ENCODE data around the gene CLCN5. TPM values are rescaled to one million over a fixed set of nuclear protein-coding genes. Genes with fewer than 3 reads are reported as not detected.

CLCN5 gene
- 1 to 10 TPM in 8 of 10 donors, under 1 TPM in 2; 0.83 to 3.6 (median 1.6) TPM for total RNA-seq
- 1 to 10 TPM; 1.2 to 1.8 TPM for polyA plus RNA-seq
- long read RNA-seq, donor 1, partial matches to known transcripts: 2 of 3 reads
- long read RNA-seq, donor 1, other reads (novel, unspliced or antisense): 1 of 3 reads
- long read RNA-seq, donor 2: 0 reads
- long read RNA-seq, donor 3, partial matches to known transcripts: 4 of 10 reads
- long read RNA-seq, donor 3, other reads (novel, unspliced or antisense): 4 of 10 reads

DNA sequence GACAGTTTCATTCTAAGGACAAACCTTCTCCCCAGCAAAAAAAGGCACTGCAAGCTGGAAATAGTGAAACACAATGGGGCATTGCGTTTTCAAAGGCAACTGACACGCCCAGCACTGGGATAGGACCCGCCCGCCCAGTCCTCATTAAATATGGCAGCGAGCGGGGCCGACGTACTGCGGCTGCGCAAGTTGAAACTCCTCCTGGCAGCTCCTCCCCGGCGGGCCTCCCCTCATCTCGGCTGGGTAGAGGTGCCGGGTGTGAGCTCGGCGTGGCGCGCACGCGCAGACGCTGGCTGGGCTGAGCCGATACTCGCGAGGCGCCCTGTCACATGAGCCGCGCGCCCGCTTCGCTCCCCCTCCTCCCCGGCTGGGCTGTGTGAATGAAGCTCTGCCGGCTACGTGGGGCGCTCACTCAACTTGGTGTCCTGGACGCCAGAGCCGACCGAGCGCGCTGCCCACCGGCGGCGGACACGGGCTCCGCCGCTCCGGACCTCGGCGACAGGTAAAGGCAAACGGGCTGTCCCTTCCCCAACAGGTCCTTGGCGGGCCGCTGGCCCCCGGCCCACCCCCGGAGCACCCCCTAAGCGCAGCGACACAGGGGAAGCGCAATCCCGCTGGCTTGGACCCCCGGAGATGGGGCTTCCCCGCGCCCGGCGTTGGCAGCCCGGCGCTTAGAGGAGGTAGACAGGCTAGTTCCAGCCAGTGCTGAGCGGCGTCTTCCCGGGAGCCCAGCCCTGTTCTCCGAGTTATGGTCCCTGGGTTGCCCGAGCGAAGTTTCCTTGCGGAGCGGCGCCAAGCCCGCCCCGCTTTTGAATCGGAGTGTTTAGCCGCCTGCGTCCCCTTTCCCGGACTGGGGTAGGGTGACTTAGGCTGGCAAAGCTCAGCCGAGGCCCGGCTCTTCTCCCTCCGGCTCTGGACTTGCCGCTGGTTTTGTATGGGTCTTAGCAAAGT lies at the start of gene CLCN5:
Gene CLCN5 (plus strand): TSS at position 306 of the 951 bp plus-strand sequence. CDS start 2,703 bp downstream, outside the sequence.
- 0% methylated on average over 42 to 82 of the region's 83 CpGs for WGBS, 2 donors
- Histone ChIP-seq H3K27ac (peak within 1 kb of the TSS in 9 of 10 donors; percentile 57 to 84 (median 77)), H3K4me3 (peak within 1 kb of the TSS; percentile 44 to 83 (median 72))

DNA sequence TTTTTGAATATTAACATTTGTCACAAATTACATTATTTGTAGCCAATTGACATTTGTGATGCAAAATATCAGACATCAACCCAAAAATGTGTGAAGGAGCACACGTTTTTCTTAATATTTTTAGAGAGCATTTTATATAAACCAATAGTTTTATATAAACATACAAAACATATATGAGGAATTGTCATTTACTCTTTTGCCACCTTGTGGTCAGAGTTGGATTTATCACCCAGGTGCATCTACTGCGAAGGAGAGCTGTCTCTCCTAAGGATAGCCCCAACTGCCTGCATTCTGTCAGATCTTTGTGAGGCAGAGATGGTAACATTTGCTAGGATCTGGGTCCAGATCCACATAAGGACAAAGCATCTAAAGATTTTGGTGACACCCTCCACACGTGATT lies 45.6 kb upstream of the CLCN5 start:
- Histone ChIP-seq H3K9me3 (no peaks in the 10 kb centered on the region), H3K27ac (peak overlapping the region in 2 of 10 donors; percentile 0 to 86), H3K4me3 (no peak overlapping the region), H3K4me1 (peaks cover 0 to 36% (median 5%) of the 10 kb centered on the region in 9 donors), H3K27me3 (peaks cover 0 to 16% (median 0%) of the 10 kb centered on the region in 7 donors), H3K36me3 (no peaks in the 10 kb centered on the region)
- intact Hi-C loops (cut with DNase I): loop anchor here in 2 of 10 donors (2.0 to 5.0 kb wide), 2 partner anchors 36 to 41 kb away; no protein-coding TSS in a partner anchor
- ATAC-seq: no peak
- no peak for DNase-seq
- WGBS, 2 donors: 15% methylated on average over 3 of the region's 3 CpGs
- TF ChIP-seq, protein P1, sequence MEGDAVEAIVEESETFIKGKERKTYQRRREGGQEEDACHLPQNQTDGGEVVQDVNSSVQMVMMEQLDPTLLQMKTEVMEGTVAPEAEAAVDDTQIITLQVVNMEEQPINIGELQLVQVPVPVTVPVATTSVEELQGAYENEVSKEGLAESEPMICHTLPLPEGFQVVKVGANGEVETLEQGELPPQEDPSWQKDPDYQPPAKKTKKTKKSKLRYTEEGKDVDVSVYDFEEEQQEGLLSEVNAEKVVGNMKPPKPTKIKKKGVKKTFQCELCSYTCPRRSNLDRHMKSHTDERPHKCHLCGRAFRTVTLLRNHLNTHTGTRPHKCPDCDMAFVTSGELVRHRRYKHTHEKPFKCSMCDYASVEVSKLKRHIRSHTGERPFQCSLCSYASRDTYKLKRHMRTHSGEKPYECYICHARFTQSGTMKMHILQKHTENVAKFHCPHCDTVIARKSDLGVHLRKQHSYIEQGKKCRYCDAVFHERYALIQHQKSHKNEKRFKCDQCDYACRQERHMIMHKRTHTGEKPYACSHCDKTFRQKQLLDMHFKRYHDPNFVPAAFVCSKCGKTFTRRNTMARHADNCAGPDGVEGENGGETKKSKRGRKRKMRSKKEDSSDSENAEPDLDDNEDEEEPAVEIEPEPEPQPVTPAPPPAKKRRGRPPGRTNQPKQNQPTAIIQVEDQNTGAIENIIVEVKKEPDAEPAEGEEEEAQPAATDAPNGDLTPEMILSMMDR (IDR thresholded peaks at IDR 0.05): peak in 7 of 9 donors; percentile 36 to 58 (median 51)

More for the DNA sequence above, at the start of gene CLCN5:
- TF ChIP-seq, protein P1 (IDR thresholded peaks at IDR 0.05): no peak
- Histone ChIP-seq H3K4me1 (peaks cover 0 to 22% (median 5%) of the 10 kb centered on the region in 9 donors), H3K36me3 (peaks cover 0 to 10% (median 0%) of the 10 kb centered on the region in 9 donors), H3K27me3 (peaks cover 0 to 19% (median 0%) of the 10 kb centered on the region in 7 donors), H3K9me3 (no peaks in the 10 kb centered on the region)
- peak; percentile 93 to 95 for DNase-seq
- ATAC-seq: peak; percentile 98 to 99 (median 99)
- intact Hi-C loops (cut with DNase I): loop anchor here in 1 of 10 donors (5.0 kb wide), 1 partner anchor 115 kb away; no protein-coding TSS in a partner anchor

DNA sequence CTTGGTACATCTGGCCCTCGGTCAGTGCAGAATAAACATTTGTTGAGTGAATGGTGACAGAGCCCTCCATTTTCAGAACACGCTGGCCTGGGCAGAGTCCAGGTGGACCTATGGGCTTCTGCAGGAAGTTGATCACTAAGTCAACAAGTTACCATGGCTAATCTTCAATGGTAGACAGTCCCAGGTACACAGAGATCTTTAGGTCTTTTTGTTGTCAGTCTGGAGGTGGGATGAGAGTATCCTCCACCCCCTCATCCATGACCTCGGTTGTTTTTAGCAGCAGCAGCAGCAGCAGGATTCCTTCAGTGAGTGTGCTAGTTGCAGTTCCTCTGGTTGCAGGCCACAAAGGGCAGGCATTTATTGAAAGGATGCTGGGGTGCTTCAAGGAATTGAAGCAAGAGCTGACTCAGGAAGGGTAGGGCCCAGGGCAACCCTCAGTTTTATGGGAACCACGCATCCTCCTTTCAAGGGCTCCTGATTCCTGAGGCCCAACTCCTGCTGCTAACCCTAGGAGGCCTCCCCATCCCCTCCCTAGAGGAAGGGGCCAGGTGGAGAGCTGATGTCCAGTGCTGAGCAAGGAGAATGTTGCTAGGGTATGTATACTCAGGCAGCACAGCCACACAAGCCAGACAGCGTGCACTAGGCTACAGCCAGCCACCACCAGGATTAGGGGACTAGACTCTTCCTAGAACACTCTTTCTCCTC lies 44.8 kb upstream of the CLCN5 start:
- Histone ChIP-seq H3K9me3 (no peaks in the 10 kb centered on the region), H3K4me1 (peaks cover 0 to 36% (median 5%) of the 10 kb centered on the region in 9 donors), H3K36me3 (no peaks in the 10 kb centered on the region), H3K4me3 (no peak overlapping the region), H3K27me3 (peaks cover 0 to 8% (median 0%) of the 10 kb centered on the region in 7 donors), H3K27ac (peak overlapping the region in 5 of 10 donors; percentile 73 to 90 (median 86))
- TF ChIP-seq, protein P1 (IDR thresholded peaks at IDR 0.05): no peak
- DNase-seq: no peak
- WGBS, 2 donors: 74 to 80% methylated on average over 5 of the region's 5 CpGs
- ATAC-seq: no peak
- intact Hi-C loops (cut with DNase I): loop anchor here in 2 of 10 donors (2.0 to 5.0 kb wide), 2 partner anchors 37 to 40 kb away; no protein-coding TSS in a partner anchor
